ENCODE measurements around the gene RSPH4A. TPM values are rescaled to one million over a fixed set of nuclear protein-coding genes. Genes with fewer than 3 reads are reported as not detected.

RSPH4A gene
- total and polyA plus RNA-seq, 9 of the 15 experiments (the other 6 are each of a cell fraction or from before 2014, with no cell fraction given) = 0.04 to 0.30 (median 0.11) TPM

- TF ChIP-seq, protein P1, sequence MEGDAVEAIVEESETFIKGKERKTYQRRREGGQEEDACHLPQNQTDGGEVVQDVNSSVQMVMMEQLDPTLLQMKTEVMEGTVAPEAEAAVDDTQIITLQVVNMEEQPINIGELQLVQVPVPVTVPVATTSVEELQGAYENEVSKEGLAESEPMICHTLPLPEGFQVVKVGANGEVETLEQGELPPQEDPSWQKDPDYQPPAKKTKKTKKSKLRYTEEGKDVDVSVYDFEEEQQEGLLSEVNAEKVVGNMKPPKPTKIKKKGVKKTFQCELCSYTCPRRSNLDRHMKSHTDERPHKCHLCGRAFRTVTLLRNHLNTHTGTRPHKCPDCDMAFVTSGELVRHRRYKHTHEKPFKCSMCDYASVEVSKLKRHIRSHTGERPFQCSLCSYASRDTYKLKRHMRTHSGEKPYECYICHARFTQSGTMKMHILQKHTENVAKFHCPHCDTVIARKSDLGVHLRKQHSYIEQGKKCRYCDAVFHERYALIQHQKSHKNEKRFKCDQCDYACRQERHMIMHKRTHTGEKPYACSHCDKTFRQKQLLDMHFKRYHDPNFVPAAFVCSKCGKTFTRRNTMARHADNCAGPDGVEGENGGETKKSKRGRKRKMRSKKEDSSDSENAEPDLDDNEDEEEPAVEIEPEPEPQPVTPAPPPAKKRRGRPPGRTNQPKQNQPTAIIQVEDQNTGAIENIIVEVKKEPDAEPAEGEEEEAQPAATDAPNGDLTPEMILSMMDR (IDR thresholded peaks at IDR 0.05 in 2 of 3, conservative IDR thresholded peaks at IDR 0.05 in 1 of 3; ENCODE audit: insufficient read depth in 2 of 3, low read depth in 1 of 3, low read length in 3 of 3) = peak; percentile 6 to 26 (median 13); a peak in 1 of 6 replicates
- TF ChIP-seq XRCC3 (IDR thresholded peaks at IDR 0.05) = no peak
- TF ChIP-seq, protein P2, sequence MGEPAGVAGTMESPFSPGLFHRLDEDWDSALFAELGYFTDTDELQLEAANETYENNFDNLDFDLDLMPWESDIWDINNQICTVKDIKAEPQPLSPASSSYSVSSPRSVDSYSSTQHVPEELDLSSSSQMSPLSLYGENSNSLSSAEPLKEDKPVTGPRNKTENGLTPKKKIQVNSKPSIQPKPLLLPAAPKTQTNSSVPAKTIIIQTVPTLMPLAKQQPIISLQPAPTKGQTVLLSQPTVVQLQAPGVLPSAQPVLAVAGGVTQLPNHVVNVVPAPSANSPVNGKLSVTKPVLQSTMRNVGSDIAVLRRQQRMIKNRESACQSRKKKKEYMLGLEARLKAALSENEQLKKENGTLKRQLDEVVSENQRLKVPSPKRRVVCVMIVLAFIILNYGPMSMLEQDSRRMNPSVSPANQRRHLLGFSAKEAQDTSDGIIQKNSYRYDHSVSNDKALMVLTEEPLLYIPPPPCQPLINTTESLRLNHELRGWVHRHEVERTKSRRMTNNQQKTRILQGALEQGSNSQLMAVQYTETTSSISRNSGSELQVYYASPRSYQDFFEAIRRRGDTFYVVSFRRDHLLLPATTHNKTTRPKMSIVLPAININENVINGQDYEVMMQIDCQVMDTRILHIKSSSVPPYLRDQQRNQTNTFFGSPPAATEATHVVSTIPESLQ (CRISPR knock-in tag; IDR thresholded peaks at IDR 0.05) = no peak
- peak; percentile 85 for TF ChIP-seq PHF8 (IDR thresholded peaks at IDR 0.05; ENCODE audit: borderline replicate concordance, low read length)
- peak; percentile 80 for TF ChIP-seq TBP (optimal IDR thresholded peaks at IDR 0.05; ENCODE audit: low read depth, low read length)
- TF ChIP-seq, protein P3, sequence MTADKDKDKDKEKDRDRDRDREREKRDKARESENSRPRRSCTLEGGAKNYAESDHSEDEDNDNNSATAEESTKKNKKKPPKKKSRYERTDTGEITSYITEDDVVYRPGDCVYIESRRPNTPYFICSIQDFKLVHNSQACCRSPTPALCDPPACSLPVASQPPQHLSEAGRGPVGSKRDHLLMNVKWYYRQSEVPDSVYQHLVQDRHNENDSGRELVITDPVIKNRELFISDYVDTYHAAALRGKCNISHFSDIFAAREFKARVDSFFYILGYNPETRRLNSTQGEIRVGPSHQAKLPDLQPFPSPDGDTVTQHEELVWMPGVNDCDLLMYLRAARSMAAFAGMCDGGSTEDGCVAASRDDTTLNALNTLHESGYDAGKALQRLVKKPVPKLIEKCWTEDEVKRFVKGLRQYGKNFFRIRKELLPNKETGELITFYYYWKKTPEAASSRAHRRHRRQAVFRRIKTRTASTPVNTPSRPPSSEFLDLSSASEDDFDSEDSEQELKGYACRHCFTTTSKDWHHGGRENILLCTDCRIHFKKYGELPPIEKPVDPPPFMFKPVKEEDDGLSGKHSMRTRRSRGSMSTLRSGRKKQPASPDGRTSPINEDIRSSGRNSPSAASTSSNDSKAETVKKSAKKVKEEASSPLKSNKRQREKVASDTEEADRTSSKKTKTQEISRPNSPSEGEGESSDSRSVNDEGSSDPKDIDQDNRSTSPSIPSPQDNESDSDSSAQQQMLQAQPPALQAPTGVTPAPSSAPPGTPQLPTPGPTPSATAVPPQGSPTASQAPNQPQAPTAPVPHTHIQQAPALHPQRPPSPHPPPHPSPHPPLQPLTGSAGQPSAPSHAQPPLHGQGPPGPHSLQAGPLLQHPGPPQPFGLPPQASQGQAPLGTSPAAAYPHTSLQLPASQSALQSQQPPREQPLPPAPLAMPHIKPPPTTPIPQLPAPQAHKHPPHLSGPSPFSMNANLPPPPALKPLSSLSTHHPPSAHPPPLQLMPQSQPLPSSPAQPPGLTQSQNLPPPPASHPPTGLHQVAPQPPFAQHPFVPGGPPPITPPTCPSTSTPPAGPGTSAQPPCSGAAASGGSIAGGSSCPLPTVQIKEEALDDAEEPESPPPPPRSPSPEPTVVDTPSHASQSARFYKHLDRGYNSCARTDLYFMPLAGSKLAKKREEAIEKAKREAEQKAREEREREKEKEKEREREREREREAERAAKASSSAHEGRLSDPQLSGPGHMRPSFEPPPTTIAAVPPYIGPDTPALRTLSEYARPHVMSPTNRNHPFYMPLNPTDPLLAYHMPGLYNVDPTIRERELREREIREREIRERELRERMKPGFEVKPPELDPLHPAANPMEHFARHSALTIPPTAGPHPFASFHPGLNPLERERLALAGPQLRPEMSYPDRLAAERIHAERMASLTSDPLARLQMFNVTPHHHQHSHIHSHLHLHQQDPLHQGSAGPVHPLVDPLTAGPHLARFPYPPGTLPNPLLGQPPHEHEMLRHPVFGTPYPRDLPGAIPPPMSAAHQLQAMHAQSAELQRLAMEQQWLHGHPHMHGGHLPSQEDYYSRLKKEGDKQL (CRISPR knock-in tag; IDR thresholded peaks at IDR 0.05; ENCODE audit: borderline replicate concordance) = no peak
- peak in 1 of 2 experiments; percentile 69; a peak in 1 of 4 replicates for TF ChIP-seq KDM4B (IDR thresholded peaks at IDR 0.05; ENCODE audit: borderline replicate concordance in 2 of 2, low read depth in 1 of 2)
- no peak for TF ChIP-seq ZNF592 (IDR thresholded peaks at IDR 0.05)
- TF ChIP-seq, protein P4, sequence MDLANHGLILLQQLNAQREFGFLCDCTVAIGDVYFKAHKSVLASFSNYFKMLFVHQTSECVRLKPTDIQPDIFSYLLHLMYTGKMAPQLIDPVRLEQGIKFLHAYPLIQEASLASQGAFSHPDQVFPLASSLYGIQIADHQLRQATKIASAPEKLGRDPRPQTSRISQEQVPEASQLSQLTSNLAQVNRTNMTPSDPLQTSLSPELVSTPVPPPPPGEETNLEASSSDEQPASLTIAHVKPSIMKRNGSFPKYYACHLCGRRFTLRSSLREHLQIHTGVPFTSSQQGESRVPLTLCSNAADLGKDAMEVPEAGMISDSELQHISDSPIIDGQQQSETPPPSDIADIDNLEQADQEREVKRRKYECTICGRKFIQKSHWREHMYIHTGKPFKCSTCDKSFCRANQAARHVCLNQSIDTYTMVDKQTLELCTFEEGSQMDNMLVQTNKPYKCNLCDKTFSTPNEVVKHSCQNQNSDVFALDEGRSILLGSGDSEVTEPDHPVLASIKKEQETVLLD (IDR thresholded peaks at IDR 0.05) = peak; percentile 17
These were observed 45.2 kb upstream of the RSPH4A start, which contains the start of gene RWDD1 (continued) for GRCh38 chr6:116570856-116571682.

Data from K562 (cell line).